BJ (cell line): ENCODE results near the gene ACSL3. TPM values are rescaled to one million over a fixed set of nuclear protein-coding genes. Genes with fewer than 3 reads are reported as not detected.
A peak's percentile ranks its signal among the peaks of the same experiment; 100 is the strongest.

ENCODE experiments used
- CTCF ChIA-PET: fragments of 350-600 bp; formaldehyde crosslinking; extraction: SDS; loops from one replicate; lab custom pipeline; 2021; ENCODE audit warnings: antibody characterized with exemption, inconsistent platforms; lab: Yijun Ruan, JAX
- POLR2A ChIA-PET: fragments of 300-600 bp; sonication (Branson Sonifier 250); formaldehyde crosslinking; extraction: SDS; loops from one replicate; lab custom pipeline; 2021; ENCODE audit warnings: antibody characterized with exemption; lab: Charles Lee
- DNase-seq: peaks from one replicate; pipeline ENCODE4 v3.0.0-alpha.2; 2011; ENCODE audit warnings: low read depth
- H3K27me3 ChIP-seq: 2 replicates; pipeline ENCODE4 v1.6.0; 2011; ENCODE audit warnings: low read length; ENCODE audit not compliant: control insufficient read depth, insufficient read depth
- H3K36me3 ChIP-seq: 2 replicates; pipeline ENCODE4 v1.5.1; 2011; ENCODE audit warnings: low read length; ENCODE audit not compliant: control insufficient read depth, insufficient read depth
- H3K4me3 ChIP-seq: 2 replicates; pipeline ENCODE4 v1.5.1; 2011; ENCODE audit warnings: low read depth, mild to moderate bottlenecking, control low read depth, low read length
- polyA plus RNA-seq: library from polyadenylated mRNA; depleted of rRNA; stranded (reverse); fragments of >200 nt; gene quantifications from 2 replicates; pipeline ENCODE4 v1.2.3, GENCODE V29; 2011
- TF ChIP-seq, protein P1 (sequence below): IDR thresholded peaks from 2 replicates; pipeline ENCODE4 v1.5.1; 2011; ENCODE audit warnings: low read depth, mild to moderate bottlenecking, control low read depth, inconsistent platforms, low read length, moderate library complexity; ENCODE audit not compliant: insufficient read depth

ACSL3 gene
- polyA plus RNA-seq, 1 experiment: 46.3 TPM

DNA sequence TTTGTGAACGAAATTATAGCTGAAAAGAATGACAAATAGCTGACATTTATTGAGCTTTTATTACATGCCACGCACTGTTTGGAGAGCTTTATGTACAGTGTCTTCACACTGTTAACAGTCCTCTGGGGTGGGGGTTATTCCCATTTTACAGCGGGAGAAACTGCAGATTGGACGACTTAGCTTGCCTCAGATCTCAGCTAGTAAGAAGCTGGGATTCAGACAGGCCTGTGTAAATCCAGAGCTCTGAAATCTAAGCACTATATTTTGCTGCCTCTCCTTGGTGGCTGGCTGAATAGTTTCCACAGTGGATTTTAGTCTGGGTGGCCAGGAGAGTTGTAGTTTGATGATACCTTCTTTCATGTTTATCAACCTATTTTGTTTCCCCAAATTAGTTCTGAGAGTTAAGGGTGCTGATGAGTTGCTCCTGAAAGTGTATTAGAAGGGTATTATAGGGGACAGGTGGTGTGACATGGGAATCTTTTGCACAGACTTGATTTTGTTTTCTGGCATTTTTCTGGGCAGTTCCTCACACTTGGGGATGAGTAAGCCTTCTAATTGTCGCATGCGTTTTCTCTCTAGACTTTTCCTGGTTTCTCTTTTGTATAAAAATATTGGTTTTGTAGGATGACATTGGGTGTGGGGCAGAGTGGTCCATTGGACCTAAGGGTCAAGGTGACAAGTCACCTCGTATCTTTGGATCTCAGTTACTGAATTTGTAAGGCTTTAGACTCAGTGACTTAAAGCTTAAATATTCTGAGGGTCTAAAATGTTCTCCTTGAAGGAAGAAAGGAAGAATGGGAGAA, 1.5 kb downstream of the ACSL3 start:
- CTCF ChIA-PET: interaction anchor here (0.8 to 6.7 kb wide), 10 partner anchors 8 to 171 kb away, joined by 3 to 46 read pairs (median 4); no protein-coding TSS in a partner anchor
- TF ChIP-seq, protein P1, sequence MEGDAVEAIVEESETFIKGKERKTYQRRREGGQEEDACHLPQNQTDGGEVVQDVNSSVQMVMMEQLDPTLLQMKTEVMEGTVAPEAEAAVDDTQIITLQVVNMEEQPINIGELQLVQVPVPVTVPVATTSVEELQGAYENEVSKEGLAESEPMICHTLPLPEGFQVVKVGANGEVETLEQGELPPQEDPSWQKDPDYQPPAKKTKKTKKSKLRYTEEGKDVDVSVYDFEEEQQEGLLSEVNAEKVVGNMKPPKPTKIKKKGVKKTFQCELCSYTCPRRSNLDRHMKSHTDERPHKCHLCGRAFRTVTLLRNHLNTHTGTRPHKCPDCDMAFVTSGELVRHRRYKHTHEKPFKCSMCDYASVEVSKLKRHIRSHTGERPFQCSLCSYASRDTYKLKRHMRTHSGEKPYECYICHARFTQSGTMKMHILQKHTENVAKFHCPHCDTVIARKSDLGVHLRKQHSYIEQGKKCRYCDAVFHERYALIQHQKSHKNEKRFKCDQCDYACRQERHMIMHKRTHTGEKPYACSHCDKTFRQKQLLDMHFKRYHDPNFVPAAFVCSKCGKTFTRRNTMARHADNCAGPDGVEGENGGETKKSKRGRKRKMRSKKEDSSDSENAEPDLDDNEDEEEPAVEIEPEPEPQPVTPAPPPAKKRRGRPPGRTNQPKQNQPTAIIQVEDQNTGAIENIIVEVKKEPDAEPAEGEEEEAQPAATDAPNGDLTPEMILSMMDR: peak; percentile 41
- Histone ChIP-seq H3K4me3 (peak overlapping the region; percentile 93), H3K27me3 (no peaks in the 10 kb centered on the region), H3K36me3 (no peaks in the 10 kb centered on the region)
- no peak for DNase-seq
- POLR2A ChIA-PET: interaction anchor here (1.2 kb wide), 1 partner anchor 18 kb away, joined by 4 read pairs; no protein-coding TSS in a partner anchor

DNA sequence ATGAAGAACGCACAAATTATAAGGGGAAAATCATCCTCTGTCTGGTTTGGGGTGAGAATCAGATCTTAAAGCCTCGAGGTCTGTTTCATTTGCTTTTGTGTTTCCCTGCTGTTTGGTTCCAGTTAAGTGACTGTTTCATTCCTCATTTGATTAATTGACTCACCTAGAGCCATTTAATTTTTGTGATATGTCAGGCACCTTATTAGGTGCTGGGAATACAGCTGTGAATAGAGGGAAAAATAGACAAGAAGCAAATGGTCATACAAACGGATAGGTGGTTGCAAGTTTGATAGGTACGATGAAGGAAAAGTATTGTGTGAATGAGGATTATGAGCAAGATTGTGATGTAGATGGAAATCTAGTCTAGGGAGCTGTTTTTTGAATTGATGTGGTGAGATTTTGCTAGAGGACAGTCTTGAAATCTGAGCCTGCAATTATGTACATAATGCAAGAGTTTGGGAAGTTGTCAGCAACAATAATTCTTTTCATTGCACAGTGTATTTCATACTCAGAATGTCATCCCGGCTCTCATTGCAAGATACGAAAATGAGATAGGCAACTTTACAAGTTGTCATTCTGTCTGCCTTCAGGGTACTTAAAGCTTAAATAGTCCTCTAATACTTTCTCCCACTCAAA, 2.2 kb downstream of the ACSL3 start:
- Histone ChIP-seq H3K27me3 (no peaks in the 10 kb centered on the region), H3K4me3 (peak overlapping the region; percentile 93), H3K36me3 (no peaks in the 10 kb centered on the region)
- ChIA-PET POLR2A (no interaction called here), CTCF (interaction anchor here (0.9 to 6.7 kb wide), 8 partner anchors 12 to 172 kb away, joined by 3 to 46 read pairs (median 4); no protein-coding TSS in a partner anchor)
- DNase-seq: no peak
- TF ChIP-seq, protein P1: no peak

- no peaks in the 10 kb centered on the region for H3K27me3 ChIP-seq
- TF ChIP-seq, protein P1: no peak
- no peak for DNase-seq
- ChIA-PET CTCF (interaction anchor here (0.8 to 6.7 kb wide), 5 partner anchors 14 to 173 kb away, joined by 3 to 46 read pairs (median 4); no protein-coding TSS in a partner anchor), POLR2A (no interaction called here)
- no peak overlapping the region for H3K4me3 ChIP-seq
- no peaks in the 10 kb centered on the region for H3K36me3 ChIP-seq
These were observed 3.5 kb downstream of the ACSL3 start for GRCh38 chr2:222864296-222864695.

- Histone ChIP-seq H3K4me3 (no peak overlapping the region), H3K27me3 (no peaks in the 10 kb centered on the region), H3K36me3 (no peaks in the 10 kb centered on the region)
- TF ChIP-seq, protein P1: no peak
- ChIA-PET CTCF (interaction anchor here (2.9 to 6.7 kb wide), 2 partner anchors 157 to 174 kb away, joined by 14 to 46 read pairs; no protein-coding TSS in a partner anchor), POLR2A (no interaction called here)
- DNase-seq: no peak
These were observed 4.5 kb downstream of the ACSL3 start for GRCh38 chr2:222865301-222865700.
